GM21390 (cell line): ENCODE data around the gene CASR.
"Not testable (repeated sequence)": the region's sequence is repeated elsewhere in the genome, so short reads cannot be mapped to it uniquely, and the experiment has no call there.

Experiments used
- ATAC-seq: cut with Tn5 transposase; IDR thresholded peaks from one replicate; pipeline ENCODE4 v1.9.1; 2021; ENCODE audit not compliant: unreplicated experiment

Gene CASR, protein sequence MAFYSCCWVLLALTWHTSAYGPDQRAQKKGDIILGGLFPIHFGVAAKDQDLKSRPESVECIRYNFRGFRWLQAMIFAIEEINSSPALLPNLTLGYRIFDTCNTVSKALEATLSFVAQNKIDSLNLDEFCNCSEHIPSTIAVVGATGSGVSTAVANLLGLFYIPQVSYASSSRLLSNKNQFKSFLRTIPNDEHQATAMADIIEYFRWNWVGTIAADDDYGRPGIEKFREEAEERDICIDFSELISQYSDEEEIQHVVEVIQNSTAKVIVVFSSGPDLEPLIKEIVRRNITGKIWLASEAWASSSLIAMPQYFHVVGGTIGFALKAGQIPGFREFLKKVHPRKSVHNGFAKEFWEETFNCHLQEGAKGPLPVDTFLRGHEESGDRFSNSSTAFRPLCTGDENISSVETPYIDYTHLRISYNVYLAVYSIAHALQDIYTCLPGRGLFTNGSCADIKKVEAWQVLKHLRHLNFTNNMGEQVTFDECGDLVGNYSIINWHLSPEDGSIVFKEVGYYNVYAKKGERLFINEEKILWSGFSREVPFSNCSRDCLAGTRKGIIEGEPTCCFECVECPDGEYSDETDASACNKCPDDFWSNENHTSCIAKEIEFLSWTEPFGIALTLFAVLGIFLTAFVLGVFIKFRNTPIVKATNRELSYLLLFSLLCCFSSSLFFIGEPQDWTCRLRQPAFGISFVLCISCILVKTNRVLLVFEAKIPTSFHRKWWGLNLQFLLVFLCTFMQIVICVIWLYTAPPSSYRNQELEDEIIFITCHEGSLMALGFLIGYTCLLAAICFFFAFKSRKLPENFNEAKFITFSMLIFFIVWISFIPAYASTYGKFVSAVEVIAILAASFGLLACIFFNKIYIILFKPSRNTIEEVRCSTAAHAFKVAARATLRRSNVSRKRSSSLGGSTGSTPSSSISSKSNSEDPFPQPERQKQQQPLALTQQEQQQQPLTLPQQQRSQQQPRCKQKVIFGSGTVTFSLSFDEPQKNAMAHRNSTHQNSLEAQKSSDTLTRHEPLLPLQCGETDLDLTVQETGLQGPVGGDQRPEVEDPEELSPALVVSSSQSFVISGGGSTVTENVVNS

DNA sequence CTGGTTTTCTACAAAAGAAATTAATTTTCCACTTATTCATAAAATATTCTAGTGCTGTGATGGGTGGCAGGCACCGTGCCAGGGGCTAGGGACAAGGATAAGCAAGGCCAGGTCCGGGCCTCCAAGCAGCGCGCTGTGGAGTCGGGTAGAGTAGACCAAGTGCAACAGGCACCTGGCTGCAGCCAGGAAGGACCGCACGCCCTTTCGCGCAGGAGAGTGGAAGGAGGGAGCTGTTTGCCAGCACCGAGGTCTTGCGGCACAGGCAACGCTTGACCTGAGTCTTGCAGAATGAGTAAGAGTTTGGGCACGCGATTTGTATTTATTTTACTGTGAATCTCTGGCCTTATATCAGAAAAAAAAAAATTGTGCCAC lies at the start of gene CASR:
TSS of gene CASR (plus strand) at position 148 of the 372 bp plus-strand sequence. CDS start 70,522 bp downstream, outside the sequence.
- no peak for ATAC-seq

DNA sequence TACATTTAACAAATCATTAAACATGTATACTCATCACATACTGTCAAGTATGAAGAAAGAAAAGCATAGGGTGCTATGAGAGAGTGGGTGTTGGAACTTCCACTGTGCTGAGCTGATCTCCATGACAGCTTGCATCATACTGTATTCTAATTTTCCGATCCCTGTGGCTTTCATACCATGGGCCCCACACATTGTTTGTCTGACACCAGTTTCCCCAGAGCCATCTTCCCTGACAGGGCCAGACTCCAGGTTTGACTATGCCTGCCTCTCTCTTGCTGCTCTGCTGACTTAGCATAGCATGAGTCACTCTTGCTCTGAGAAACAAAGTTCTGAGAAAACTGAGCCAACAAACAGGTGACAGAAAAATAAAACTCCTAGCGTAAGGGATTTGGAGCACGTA lies 37.0 kb upstream of the CASR start:
- peak; percentile 91 for ATAC-seq

DNA sequence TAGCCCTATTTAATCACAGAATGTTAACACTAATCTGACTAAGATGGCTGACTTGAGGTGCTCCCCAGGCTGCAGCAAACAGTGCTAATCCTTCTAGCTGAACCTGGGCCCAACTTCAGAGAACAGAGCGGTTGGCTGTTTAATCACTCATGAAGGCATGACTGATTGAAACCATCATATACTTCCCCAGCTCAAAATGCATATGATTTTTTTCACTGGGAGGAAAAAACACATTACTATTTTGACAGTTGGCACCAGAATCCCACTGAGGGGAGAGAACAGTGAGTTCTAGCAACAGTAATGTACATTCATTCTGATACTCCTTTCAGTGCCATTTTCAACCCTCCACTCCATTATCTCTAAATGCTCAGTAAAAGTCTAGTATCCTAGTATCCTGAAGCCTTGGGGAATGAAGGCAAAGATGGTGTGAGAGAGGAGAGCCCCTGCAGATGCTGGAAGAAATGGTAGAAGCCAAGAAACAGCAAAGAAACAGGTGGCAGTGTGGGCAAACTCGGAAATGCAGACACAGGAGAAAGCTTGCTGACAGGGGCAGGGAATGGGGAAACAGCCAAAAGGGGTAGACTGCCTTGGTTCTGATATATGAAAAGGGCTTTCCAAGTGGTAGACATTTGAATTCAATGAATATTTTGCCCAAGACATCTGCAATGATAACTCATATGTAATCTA lies 34.4 kb upstream of the CASR start:
- no peak for ATAC-seq

DNA sequence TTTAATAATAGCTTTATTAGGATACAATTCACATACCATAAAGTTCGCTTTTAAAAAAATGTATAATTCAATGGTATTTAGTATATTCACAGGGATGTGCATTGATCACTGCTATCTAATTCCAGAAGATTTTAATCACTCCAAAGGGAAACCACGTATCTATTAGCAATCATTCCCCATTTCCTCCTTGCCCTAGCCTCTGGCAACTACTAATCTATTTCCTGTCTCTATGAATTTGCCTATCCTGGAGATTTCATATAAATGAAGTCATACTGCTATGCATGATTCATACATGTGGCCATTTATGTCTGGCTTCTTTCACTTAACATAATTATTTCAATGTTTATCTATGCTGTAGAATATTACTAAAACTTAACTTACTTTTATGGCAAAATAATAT lies 32.0 kb upstream of the CASR start:
- no peak for ATAC-seq

DNA sequence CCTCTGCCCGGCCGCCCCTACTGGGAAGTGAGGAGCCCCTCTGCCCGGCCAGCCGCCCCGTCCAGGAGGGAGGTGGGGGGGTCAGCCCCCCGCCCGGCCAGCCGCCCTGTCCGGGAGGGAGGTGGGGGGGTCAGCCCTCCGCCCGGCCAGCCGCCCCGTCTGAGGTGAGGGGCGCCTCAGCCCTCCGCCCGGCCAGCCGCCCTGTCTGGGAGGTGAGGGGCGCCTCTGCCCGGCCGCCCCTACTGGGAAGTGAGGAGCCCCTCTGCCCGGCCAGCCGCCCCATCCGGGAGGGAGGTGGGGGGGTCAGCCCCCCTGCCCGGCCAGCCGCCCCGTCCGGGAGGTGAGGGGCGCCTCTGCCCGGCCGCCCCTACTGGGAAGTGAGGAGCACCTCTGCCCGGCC lies 18.5 kb upstream of the CASR start:
- not testable (repeated sequence) for ATAC-seq

DNA sequence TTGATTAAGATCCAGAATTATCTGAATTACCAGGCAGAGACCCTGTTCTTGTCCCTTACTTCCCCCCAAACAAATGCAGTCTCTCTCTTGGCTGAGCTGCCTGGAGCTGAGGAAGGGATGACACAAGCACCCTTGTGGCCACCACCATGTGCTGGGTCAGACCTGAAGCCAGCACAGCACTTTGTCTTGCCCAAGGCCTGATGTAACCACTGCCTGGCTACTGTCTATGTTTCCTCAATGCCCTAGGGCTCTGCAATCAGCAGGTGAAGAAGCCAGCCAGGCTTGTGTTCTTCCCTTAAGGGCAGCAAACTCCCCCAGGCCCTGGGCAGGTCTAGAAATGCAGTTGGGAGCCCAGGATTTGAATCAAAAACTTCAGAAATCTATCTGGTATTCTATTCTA lies 15.8 kb upstream of the CASR start:
- ATAC-seq: no peak

DNA sequence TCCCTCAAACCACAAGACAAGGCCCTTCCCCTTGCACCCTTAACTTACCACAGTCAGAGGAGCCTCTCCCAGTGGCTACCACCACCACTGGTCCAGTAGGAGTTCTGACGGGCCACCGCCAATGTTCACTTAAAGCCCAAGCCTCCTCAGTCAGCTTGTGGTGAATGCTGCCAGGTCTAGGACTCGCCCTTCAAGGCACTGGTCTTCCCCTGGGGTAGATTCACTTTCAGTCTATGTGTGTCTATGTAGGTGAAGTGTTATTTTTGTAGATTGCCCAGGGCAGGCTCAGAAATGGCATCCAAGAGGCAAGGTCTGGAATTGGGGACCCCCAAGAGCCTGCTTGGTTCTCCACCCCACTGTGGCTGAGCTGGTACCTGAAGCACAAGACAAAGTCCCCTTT lies 15.4 kb upstream of the CASR start:
- ATAC-seq: no peak

DNA sequence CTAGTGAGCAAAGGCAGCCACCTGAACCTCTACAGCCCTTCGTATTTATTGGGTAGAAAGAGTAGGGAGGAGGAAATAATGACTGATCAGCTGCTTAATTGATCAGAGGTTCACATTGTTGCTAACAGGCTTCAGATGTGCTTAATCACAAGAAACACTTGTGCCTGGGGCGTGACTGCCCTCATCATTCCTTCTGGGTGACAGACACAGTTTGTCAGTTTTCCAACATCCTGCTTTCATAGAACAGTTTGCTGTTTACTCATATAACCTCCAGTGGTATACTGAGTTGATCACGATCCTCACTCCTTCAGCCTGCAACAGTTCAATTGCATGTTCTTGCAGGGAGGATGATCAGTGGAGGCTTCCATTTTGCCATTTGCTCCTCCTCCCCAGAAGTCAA lies 13.6 kb upstream of the CASR start:
- ATAC-seq: no peak

DNA sequence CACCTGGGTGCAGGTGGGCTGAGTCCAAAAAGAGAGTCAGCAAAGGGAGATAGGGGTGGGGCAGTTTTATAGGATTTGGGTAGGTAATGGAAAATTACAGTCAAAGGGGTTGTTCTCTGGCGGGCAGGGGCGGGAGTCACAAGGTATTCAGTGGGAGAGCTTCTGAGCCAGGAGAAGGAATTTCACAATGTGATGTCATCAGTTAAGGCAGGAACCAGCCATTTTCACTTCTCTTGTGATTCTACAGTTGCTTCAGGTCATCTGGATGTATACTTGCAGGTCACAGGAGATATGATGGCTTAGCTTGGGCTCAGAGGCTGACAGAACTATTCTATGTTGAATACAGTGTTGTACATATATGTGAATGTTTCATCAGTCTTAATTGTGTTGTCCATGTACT lies 12.1 kb upstream of the CASR start:
- not testable (repeated sequence) for ATAC-seq

DNA sequence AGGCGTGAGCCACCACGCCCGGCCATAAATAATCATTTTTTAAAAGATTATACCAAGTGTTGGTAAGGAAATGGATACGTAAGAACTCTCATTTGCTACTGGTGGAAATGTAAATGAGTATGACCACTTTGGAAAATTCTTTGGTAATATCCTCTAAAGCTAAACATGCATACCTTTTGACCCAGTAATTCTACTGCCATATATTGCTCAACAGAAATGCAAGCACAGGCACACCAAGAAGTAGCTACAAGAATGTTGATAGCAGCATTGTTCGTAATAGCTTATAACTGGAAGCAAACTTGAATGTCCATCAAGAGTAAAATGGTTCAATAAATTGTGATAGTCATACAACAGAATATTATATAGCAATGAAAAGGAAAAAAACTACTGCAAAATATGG lies 4.8 kb upstream of the CASR start:
- no peak for ATAC-seq

DNA sequence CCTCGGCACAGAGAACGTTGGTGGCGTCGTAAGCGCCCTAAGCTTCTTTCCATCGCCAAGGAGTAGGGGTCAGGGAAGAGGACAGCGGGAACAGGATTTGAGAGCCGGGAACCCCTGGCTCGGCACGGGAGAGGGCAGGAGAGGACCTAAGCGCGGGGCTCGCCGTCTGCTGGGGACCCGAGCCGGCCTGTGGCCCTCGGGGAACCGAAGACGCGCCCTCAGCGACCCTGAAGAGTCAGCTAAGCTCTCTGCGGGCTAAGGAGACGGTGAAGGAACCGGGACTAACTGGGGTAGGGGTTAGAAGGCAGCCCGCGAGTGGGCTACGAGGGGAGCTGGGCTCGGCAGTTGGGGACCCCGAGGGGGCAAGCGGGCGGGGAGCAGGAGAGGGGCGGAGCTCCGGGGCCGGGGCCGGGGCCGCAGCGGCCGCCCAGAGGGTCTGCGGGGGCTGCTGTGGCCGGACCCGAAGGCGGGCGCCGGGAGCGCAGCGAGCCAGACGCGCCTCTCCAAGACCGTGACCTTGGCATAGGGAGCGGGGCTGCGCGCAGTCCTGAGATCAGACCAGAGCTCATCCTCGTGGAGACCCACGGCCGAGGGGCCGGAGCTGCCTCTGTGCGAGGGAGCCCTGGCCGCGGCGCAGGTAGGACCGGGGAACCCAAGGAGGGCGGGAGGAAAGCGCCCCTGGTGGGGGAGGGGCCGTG lies 574 bp downstream of the CASR start:
- no peak for ATAC-seq

DNA sequence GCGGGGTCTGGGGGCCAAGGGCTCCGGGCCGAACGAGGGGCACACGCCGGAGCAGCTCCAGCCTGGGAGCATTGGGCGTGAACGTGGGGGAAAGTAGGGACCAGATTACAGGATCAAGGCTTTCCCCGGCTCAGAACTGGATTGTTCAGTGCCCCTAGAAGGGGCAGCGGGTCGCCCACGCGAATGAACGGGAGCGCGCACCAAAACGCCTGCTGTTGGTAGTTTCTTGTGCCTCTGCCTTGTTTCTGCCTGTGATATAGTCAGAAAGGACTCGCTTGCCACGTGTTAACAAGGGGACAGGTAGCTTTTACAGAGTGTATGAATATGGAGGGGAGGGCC lies 1.1 kb downstream of the CASR start:
- ATAC-seq: no peak

DNA sequence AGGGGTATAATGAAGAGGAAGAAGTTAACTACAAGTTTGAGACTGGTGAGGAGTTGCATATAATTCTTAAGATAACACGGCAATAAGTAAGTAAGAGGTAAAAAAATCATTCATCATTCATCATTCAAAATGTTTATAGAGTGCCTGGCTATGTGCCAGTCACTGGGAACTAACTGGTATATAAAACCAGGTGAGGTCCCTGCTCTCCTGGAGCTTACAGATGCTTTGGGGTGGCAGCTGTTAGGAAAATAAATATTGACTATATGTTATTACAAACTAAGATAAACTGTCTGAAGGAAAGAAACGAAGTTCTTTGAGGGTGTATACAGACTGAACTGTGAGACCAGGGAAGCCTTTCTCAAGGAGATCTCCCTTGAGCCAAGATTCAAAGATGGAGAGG lies 2.9 kb downstream of the CASR start:
- ATAC-seq: no peak

DNA sequence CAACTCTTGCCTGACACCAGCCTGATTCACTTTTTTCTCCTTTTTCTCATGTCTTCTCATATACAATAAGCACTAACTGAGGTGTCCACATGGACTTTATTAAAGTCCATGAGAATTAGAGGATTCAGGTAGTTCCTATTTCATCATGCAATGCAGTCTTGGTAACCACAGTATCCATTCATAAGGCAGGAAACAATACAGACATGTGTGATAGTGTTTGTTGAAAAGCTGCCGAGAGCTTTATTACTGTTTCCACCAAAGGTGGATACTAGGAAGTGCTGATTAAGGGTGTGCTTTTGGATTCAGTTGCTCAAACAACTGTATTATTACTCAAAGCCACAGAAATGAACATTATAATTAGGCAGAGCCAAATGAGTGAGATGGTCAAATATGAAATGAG lies 5.3 kb downstream of the CASR start:
- ATAC-seq: no peak

DNA sequence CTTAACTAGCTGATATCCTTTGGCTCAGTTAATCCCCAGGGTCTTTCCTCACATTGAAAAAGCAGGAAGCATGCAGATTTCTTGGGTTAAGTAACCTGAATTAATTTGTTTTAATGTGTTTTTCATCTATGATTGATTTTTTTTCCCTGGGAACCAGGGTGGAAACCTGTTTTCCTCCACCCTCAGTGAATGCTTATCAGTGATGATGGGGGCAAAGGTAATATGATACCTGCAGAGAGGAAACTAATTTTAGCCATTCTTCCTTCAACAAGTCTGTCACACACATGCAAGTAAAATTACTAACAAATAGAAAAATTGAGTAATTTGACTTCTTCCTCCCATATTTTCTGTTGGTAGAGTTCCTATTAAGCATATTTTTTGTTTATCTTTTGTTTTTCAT lies 5.9 kb downstream of the CASR start:
- no peak for ATAC-seq

DNA sequence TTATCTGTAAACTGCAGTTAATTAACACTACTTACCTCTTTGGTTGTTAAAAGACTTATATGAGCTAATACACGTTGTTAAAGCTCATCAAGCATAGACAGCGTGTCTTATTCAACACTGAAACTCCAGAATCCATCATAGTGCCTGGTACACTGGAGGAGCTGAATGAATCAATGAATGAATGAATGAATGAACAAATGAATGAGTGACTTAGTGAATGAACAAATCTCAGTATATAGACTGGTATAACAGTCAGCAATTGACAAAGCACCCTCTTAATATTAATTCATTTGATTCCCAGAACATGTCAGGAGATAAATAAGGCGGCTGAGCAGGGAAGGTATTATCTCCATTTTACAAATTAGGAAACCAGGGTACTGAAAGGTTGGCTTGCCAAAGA lies 7.1 kb downstream of the CASR start:
- no peak for ATAC-seq

DNA sequence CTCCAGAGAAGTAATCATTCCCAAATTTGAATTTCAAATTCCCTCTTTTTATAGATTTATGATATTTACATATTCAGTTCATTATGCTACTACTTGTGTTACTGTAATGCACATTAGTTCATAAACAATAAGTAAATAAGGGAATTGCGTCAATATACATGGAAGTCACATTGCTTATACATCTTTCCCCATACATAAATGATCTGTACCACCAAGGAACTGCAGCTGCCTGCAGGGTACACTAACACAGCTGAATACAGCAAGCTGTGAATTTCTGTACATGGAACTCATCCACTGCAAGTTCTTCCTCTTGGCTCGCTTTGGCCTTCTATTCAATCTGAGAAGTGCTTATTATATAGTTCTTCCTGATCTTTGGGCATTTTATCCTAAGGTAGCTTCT lies 15.5 kb downstream of the CASR start:
- no peak for ATAC-seq

DNA sequence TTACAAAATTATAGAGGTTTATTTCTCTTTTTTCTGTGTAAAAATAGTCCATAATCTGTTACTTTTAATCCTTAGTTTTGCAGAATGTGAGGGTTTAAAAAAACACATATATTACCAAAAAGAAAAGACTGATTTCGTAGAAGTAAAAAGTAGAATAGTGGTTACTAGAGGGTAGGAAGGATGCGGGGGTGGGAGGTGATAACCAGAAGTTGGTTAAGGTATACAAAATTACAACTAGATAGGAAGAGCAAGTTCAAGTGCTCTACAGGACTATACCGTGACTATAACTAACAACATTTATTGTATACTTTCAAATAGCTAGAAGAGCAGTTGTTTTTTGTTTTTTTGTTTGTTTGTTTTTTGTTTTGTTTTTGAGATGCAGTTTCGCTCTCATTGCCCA lies 16.1 kb downstream of the CASR start:
- no peak for ATAC-seq

DNA sequence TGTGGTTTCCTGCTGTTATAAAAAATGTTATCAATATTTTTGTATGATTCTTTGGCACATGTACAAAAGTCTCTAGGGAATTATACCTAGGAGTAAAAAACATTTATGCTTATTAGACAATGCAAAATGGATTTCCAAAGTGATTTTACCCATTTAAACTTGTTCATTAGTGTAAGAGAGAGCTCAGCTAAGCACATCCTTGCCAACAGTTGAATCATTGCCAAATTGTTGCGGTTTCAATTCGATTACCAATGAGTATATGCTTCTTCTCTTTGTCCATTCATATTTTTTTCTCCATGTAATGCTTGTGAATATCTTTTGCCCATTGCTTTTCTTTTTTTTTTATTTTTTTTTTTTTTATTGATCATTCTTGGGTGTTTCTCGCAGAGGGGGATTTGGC lies 17.2 kb downstream of the CASR start:
- no peak for ATAC-seq

DNA sequence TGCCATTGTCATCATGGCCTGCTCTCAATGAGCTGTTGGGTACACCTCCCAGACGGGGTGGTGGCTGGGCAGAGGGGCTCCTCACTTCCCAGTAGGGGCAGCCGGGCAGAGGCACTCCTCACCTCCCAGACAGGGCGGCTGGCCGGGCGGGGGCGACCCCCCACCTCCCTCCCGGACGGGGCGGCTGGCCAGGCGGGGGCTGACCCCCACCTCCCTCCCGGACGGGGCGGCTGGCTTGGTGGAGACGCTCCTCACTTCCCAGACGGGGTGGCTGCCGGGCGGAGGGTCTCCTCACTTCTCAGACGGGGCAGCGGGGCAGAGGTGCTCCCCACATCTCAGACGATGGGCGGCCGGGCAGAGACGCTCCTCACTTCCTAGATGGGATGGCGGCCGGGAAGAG lies 18.0 kb downstream of the CASR start:
- ATAC-seq: not testable (repeated sequence)

DNA sequence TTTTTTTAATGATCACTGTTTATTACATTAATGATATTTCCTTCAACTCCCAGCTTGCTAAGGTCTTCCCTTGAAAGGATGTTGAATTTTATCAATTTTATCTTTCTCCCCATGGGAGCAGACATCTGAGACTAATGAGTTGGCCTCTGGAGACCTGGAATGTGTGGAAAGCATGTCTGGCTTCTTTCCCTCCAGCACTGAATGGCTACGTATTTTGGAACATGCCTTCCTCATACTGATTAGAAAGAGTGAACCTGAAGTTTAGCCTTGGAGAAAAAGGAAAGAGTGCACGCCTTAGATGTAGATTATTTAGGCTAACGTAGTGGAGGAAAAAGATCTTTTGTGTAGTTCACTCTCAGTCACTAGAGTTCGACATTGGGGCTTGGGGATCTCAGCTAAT lies 25.1 kb downstream of the CASR start:
- no peak for ATAC-seq
